Measurements from ENCODE around the gene PNPLA3. TPM values are rescaled to one million over a fixed set of nuclear protein-coding genes. Genes with fewer than 3 reads are reported as not detected.

The PNPLA3 gene
- total and polyA plus RNA-seq, 9 of the 15 experiments (the other 6 are each of a cell fraction or from before 2014, with no cell fraction given) = 0.20 to 0.48 (median 0.38) TPM; not detected in 6

DNA sequence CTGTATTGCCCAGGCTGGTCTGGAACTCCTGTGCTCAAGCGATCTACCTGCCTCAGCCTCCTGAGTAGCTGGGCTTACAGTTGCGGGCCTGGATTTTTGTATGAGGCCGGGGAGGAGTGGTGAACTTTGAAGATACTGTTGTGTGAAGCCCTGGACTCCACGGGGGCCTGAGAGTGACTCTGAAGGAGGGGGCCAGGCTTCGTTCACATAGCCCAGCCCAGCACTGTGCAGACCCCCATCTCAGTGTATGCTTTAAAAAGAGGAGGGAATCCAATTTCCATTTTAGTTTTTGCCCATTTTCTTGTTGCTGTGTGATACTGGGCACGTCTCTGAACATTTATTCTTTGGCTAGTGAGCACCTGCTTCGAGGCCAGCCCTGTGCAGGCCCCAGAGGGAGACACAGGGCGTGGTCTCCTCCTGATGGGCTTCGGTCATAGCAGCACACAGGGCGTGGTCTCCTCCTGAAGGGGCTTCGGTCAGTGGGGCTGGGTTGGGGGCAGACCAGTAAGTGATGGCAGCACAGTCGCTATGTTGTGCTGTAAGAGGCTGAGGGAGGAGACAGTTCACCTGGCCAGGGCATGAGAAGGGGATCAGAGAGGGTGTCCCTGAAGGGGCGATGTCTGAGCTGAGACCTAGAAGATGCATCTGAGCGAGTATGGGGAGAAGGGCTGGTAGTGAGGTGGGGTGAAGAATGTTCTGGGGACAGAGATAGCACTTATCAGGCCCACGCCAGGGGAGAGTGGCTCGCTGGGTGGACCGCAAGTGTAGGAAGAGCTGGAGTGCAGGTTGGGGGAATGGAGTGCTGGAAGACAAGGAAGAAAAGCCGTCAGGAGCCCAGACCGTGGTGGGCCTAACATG lies 45.6 kb downstream of the PNPLA3 start:
- H3K27ac ChIP-seq (ENCODE audit: extremely low read depth, low read depth, low read length) = peak overlapping the region; percentile 85
- POLR2A ChIA-PET = interaction anchor here (0.6 kb wide), 1 partner anchor 68 kb away, joined by 3 read pairs; no protein-coding TSS in a partner anchor
- CTCF ChIA-PET (ENCODE audit: low intra/inter-chr PET ratio) = no interaction called here
- H3K27me3 ChIP-seq (ENCODE audit: control insufficient read depth in 2 of 2, insufficient read depth in 2 of 2, low read length in 2 of 2) = no peaks in the 10 kb centered on the region
- no peak overlapping the region for H3K4me3 ChIP-seq
- 0 out of 2 replicates have a peak, but pooled peaks cover 2% of the 10 kb centered on the region for H3K9me3 ChIP-seq (replicated peaks; ENCODE audit: control insufficient read depth, insufficient read depth, low read depth, low read length)
- H2AFZ ChIP-seq (ENCODE audit: low read depth, low read length) = peak overlapping the region; percentile 59; the same call in 1 of the 2 replicates
- H3K4me2 ChIP-seq (ENCODE audit: insufficient read depth, low read length) = peak overlapping the region; percentile 80
- 17% methylated on average over 16 of the region's 19 CpGs for WGBS (ENCODE audit: insufficient coverage, low coverage, missing lambda C conversion rate)
- in situ Hi-C loops (cut with MboI) (no loop called here), intact Hi-C loops (cut with micrococcal nuclease) (no loop called here)
- H3K9ac ChIP-seq (ENCODE audit: insufficient read depth in 1 of 2, low read depth in 2 of 2, low read length in 2 of 2) = peak overlapping the region; percentile 45 to 63; a peak in 3 of 4 replicates
- H3K9me1 ChIP-seq (ENCODE audit: control insufficient read depth, insufficient read depth, low read length) = no peaks in the 10 kb centered on the region
- FAIRE-seq (peak; percentile 96), ATAC-seq (peak; percentile 92), DNase-seq (ENCODE audit: extremely low read depth in 1 of 4, low spot score in 3 of 4) (peak; percentile 80 to 87 (median 82))
- H4K20me1 ChIP-seq (replicated peaks; ENCODE audit: control insufficient read depth, insufficient read depth, low read length) = no peaks in the 10 kb centered on the region
- H3K36me3 ChIP-seq (ENCODE audit: control insufficient read depth, insufficient read depth, low read length) = peaks cover 78% of the 10 kb centered on the region
- H3K79me2 ChIP-seq (ENCODE audit: control insufficient read depth, insufficient read depth, low read length) = peaks cover 6% of the 10 kb centered on the region; the same call in 2 of the 3 replicates
- BruUV-seq (replicated peaks) = no TSS peak
- H3K4me1 ChIP-seq (replicated peaks in 1 of 2; ENCODE audit: control insufficient read depth in 2 of 2, insufficient read depth in 2 of 2, low read length in 2 of 2) = peaks cover 23 to 33% of the 10 kb centered on the region in 2 experiments; a peak in 4 of 5 replicates
- TF ChIP-seq CHD2 (IDR thresholded peaks at IDR 0.05; ENCODE audit: low read depth, low read length) = no peak
- TF ChIP-seq, protein P1, sequence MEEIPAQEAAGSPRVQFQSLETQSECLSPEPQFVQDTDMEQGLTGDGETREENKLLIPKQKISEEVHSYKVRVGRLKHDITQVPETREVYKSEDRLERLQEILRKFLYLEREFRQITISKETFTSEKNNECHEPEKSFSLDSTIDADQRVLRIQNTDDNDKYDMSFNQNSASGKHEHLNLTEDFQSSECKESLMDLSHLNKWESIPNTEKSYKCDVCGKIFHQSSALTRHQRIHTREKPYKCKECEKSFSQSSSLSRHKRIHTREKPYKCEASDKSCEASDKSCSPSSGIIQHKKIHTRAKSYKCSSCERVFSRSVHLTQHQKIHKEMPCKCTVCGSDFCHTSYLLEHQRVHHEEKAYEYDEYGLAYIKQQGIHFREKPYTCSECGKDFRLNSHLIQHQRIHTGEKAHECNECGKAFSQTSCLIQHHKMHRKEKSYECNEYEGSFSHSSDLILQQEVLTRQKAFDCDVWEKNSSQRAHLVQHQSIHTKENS (CRISPR knock-in tag; IDR thresholded peaks at IDR 0.05) = no peak
- TF ChIP-seq BCOR (IDR thresholded peaks at IDR 0.05) = peak; percentile 87
- TF ChIP-seq ELF4 (CRISPR knock-in tag; IDR thresholded peaks at IDR 0.05) = peak; percentile 93
- TF ChIP-seq ZNF436 (CRISPR knock-in tag; IDR thresholded peaks at IDR 0.05) = no peak
- TF ChIP-seq NCOA6 (IDR thresholded peaks at IDR 0.05) = no peak
- TF ChIP-seq, protein P2, sequence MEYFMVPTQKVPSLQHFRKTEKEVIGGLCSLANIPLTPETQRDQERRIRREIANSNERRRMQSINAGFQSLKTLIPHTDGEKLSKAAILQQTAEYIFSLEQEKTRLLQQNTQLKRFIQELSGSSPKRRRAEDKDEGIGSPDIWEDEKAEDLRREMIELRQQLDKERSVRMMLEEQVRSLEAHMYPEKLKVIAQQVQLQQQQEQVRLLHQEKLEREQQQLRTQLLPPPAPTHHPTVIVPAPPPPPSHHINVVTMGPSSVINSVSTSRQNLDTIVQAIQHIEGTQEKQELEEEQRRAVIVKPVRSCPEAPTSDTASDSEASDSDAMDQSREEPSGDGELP (CRISPR knock-in tag; IDR thresholded peaks at IDR 0.05; ENCODE audit: borderline replicate concordance) = 0 out of 2 replicates have a peak, but pooled peaks have one; percentile 23
- TF ChIP-seq ZNF24 (IDR thresholded peaks at IDR 0.05) = no peak
- peak; percentile 23 for TF ChIP-seq TAF1 (IDR thresholded peaks at IDR 0.05; ENCODE audit: control insufficient read depth, extremely low read depth, insufficient read depth, low read length, severe bottlenecking)
- TF ChIP-seq, protein P3, sequence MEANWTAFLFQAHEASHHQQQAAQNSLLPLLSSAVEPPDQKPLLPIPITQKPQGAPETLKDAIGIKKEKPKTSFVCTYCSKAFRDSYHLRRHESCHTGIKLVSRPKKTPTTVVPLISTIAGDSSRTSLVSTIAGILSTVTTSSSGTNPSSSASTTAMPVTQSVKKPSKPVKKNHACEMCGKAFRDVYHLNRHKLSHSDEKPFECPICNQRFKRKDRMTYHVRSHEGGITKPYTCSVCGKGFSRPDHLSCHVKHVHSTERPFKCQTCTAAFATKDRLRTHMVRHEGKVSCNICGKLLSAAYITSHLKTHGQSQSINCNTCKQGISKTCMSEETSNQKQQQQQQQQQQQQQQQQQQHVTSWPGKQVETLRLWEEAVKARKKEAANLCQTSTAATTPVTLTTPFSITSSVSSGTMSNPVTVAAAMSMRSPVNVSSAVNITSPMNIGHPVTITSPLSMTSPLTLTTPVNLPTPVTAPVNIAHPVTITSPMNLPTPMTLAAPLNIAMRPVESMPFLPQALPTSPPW (CRISPR knock-in tag; IDR thresholded peaks at IDR 0.05) = peak; percentile 58
- TF ChIP-seq HLTF (IDR thresholded peaks at IDR 0.05) = peak; percentile 94
- TF ChIP-seq, protein P4, sequence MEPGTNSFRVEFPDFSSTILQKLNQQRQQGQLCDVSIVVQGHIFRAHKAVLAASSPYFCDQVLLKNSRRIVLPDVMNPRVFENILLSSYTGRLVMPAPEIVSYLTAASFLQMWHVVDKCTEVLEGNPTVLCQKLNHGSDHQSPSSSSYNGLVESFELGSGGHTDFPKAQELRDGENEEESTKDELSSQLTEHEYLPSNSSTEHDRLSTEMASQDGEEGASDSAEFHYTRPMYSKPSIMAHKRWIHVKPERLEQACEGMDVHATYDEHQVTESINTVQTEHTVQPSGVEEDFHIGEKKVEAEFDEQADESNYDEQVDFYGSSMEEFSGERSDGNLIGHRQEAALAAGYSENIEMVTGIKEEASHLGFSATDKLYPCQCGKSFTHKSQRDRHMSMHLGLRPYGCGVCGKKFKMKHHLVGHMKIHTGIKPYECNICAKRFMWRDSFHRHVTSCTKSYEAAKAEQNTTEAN (CRISPR knock-in tag; IDR thresholded peaks at IDR 0.05) = no peak
- TF ChIP-seq SMARCA5 (IDR thresholded peaks at IDR 0.05) = no peak
- no peak for TF ChIP-seq ADNP (tag; IDR thresholded peaks at IDR 0.05)
- TF ChIP-seq ZFX (CRISPR knock-in tag; IDR thresholded peaks at IDR 0.05) = peak; percentile 47
- no peak for TF ChIP-seq HNRNPLL (IDR thresholded peaks at IDR 0.05; ENCODE audit: low read depth, low read length, poor library complexity, severe bottlenecking)
- TF ChIP-seq, protein P5, sequence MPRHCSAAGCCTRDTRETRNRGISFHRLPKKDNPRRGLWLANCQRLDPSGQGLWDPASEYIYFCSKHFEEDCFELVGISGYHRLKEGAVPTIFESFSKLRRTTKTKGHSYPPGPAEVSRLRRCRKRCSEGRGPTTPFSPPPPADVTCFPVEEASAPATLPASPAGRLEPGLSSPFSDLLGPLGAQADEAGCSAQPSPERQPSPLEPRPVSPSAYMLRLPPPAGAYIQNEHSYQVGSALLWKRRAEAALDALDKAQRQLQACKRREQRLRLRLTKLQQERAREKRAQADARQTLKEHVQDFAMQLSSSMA (CRISPR knock-in tag; IDR thresholded peaks at IDR 0.05) = no peak

Measured in K562 (cell line).